Activated T-cell treated with anti-CD3 and anti-CD28 coated beads, Interleukin-2, amount 50 U/mL, for 48 hours (primary cell): ENCODE measurements around the gene ARID1B.

Experiments
- DNase-seq, 2 experiments: peaks; one replicate each; pipeline ENCODE4 v3.0.0-alpha.2; 2020

The ARID1B gene

DNA sequence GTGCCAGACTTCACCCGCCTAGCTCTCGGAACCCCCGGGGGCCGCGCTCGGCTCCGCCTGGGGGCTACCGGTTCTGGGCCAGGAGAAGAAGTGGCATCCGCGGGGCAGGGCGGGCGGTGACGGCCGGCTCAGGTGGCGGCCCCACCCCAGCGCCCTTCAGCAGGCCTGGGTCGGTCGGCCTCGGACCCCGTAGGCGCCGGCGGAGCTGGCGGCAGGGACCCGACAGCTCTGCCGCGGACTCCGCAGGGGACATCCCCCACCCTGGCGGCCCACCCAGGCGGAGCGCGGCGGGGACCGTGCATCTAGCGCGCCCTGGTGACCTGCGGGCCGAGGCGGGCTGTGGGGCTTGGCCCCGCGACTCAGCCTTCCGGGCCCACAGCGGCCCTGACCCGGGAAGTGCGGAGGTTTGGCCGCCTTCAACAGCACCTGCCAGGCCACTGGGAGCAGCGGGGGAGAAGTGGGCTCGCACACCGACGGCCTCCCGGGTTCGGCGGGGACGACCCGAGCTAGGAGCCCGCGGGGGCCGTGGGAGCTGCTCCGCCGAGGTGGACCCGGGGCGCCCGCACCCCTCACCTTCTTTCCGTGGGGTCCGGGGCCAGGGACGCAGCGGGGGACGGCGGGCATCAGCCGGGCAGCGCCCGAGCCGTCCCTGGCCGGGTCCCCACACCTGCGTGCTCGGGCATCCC lies 459.0 kb downstream of the ARID1B start:
- peak in 1 of 2 experiments; percentile 49 for DNase-seq

DNA sequence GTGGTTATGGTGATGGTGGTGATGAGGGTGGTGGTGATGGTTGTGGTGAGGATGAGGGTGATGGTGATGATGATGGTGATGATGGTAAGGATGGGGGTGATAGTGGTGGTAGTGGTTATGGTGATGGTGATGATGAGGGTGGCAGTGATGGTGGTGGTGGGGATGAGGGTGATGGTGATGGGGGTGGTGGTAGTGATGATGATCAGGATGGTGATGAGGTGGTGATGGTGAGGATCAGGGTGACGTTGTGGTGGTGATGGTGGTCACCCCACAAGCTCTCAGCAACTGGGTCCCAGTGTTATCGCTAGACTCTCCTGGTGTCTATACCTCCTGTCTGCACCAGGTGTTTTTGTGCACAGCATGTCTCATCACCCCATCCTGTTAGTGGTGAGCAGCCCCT lies 461.2 kb downstream of the ARID1B start:
- no peak for DNase-seq

DNA sequence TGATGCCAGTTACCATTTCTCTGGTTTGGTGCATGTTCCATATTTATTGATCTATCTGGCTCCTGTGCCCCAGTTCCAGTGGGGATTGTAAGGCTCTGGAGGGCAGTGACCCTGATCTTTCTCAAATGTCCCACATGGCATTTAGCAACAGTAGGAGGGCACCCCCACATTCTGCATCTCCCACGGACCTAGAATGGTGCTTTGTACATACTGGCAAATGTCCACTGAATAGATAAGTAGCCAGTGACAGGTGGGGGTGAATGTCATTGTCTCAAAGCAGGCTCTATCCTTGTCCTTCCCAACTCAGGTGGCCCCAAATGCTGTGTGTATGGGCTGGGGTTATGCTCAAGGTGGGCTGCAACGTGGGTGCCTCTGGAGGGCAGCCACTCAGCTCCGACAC lies 462.0 kb downstream of the ARID1B start:
- DNase-seq: no peak

DNA sequence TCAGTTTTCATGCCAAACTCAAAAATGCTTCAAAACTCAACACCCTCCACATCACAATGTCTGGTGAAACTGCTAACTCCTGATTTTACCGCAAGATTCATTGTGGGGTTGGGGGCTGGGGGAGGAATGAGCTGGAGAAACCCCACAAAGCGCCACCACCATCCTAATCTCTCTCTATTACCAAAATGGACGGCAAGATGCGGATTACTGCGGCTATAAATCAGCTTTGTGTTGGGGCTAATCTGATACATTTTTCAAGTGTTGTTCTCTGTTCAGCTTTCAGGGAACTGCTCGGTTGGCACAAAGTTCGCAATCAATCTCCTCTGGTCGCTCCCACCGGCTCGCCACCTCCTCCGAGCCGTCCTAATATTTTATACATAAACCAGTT lies 462.5 kb downstream of the ARID1B start:
- DNase-seq: no peak

DNA sequence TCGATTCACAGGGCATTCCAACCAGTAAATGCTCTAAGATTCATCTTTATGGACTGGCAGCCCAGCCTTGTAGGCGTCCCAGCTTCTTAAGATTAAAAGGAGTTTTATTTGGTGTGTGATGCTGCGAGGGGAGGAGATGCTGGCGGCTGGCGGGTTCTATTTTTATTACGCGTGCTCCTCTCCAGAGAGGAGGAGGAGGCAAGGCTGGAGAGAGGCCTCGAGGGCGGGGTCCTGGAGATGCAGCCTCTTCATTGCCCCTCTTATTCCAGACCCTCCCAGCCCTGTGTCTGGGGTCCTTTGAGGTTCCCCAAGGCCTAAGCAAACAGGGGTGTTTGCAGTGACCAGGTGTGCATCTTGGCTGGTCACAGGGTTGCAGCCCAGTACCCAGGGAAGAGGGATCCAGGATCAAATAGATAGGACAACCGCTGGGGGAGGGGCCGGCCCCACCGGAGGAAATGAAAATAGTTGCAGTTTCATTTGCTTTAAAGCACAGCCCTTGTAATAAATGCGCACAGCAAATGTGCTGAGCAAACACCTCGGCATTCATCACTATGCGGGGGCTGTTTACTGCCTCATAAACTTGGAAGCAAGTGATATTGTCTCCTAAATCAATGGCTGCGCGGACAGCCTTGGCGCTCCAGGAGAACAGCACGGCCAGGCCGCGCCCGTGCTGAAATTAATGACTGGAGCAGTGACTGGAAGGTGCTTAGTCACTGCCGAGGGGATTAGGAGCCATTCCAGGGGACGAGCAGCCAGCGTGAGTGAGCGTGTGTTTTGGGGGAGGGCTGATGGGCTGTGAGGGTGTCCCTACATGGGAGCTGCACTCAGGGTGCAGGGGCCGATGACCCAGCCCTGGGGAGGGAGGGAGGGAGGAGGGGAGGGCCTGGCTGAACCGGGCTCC lies 463.1 kb downstream of the ARID1B start:
- DNase-seq: no peak

DNA sequence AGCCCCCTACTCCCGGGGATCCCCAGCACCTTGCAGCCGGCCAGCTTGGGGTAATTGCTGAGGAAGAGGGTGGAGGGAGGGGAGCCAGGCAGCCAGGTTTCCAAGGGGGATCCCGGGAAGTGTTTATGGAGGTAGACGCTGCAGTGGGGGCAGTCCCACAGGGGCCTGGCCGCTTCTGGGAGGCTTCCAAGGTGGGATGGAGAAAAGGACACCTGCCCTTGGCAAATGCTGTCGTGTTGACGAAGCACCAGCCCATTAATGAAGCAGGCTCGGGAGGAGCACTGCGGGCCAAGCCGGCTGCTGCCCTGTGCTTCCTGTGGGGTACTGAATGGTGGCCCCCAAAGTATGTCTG lies 463.8 kb downstream of the ARID1B start:
- DNase-seq: no peak

DNA sequence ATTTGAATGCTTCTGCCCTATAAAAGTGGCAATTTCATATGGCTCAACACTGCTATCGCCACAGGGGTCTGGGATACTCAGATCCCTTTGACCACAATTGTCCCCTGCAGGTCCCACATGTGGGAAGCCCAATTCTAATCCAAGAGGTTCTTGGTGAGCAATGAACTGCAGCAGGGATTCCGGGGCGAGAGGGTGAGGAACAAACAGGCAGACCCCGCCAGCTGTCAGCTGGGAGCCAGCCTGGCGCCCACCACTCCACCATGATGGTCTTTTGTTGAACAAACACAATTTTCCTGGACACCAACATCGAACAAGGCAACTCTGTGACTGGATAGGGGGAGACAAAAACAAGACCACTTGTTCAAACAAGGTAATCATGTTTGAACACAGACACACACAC lies 465.6 kb downstream of the ARID1B start:
- no peak for DNase-seq

DNA sequence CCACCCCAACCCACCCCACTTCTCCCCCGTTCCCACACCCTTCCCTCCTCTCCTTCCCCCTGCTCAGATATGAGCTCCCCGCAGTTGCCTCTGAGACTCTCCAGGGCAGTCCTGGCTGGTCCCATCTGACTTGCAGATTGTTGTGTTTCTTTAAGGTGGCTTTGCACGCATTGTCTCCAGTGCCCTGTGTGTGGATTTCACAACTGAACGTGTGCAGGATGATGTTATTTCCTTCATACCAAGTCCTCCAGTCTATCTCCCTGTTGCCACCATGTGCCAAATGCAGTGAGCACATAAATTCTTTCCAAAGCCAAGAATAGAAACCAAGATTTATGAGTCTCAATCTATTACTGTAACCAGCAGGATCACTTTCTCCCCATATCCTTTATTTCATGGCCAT lies 467.0 kb downstream of the ARID1B start:
- DNase-seq: no peak

DNA sequence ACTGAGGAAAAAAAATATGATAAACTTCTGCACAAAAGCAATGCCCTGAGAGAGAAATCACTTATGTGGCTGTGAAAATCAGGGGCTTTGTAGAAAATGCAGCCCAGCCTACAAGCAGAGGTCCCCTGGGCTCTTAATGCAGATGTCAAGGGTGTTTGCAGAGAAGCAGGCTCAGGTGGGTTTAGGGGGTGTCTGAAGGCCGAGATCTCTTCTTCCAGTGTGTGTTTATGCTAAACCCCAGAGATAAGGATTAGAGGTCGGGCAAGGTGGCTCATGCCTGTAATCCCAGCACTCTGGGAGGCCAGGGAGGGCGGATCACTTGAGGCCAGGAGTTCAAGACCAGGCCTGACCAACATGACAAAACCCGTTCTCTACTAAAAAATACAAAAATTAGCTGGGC lies 467.6 kb downstream of the ARID1B start:
- no peak for DNase-seq

DNA sequence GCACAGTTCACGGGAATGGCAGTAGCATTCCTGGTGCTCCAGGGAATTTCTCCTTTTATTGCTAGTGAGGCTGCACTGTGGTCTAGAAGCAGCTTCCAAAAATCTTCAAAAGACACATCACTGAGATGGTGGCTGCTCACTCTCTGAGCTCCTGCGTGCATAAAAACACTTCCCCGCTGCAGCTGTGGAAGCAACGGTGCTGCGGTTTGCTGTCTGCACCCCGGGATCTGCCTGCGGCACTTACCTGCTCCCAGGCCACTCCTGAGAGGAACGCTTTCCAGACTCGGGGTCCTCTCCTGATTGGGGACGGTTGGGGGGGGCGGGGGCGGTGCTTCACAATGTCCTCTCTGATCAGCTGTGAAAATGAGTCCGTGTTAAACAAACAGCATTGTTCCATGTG lies 468.3 kb downstream of the ARID1B start:
- DNase-seq: no peak

DNA sequence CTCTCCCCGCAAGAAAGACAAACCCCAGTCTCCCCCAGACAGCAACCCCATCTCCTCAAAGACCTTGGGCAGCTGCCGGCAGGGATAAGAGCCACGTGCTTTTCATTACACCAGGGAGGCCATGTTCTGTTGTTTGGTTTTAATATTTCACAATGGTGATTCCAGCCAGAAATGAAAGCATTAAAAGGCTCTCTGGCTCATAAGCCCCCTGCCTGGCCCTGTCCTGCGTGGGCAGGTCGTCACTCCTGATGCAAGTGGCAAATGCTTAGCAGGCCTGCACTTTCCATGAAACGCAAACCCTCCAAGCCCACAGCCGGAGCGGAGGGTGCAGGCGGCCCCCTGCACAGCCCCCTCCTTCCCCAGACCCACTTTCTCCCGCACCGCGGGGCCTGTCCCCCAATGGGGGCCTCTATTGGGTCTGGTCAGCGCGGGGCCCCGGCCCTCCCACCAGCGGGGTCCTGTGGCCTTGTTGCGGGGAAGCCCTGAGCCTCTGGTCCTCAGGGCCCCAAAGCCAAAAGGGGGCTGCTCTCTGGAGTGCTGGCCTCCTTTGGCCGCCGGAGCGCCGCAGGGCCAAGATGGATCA lies 469.0 kb downstream of the ARID1B start:
- no peak for DNase-seq

DNA sequence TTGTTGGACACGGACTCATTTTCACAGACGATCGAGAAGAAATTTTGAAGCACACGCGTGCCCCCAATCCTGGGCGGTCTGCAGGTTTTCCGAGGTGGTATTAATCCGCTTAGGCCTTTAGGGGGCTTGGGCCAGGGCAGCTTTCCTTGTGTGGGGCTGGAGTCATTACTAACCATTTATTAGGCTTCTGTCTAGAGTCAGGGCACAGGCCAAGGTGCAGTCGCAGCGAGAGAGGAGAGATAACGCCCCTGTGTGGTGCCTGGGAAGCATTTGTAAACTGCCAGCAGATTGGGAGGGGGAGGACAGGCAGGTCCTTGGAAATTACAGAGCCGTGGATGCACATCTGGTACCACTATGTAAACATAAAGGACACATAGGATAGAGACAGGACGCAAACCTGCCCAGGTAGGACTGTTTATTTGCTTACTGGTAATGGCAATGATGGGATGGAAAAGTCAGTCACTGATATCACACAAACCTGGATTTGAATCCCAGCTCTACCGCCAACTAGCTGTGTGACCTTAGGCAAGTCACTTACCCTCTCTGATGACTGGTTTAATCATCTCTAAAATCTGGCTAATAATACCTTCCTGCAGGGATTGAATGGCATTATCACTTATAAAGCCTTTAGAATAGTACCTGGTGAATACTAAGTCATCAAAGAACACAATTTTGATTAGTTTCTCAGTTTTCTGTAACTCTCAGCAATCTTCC lies 469.8 kb downstream of the ARID1B start:
- no peak for DNase-seq

DNA sequence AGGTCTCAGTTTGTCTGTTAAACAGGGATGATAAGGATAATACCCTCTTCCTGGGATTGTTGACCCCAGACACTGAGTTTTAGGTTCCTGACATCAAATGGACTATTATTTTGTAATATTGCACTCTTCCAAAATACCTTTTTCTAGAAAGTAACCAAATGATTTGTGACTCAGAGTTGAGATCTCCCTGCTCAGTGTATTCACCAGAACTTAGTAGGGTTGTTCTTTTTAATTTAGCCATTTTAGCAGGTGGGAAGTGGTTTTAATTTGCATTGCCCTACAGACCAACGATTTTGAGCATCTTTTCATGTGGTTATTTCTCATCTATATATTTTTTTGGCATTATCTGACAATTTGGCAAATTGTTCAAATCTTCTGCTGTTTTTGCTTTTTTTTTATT lies 471.1 kb downstream of the ARID1B start:
- DNase-seq: no peak

DNA sequence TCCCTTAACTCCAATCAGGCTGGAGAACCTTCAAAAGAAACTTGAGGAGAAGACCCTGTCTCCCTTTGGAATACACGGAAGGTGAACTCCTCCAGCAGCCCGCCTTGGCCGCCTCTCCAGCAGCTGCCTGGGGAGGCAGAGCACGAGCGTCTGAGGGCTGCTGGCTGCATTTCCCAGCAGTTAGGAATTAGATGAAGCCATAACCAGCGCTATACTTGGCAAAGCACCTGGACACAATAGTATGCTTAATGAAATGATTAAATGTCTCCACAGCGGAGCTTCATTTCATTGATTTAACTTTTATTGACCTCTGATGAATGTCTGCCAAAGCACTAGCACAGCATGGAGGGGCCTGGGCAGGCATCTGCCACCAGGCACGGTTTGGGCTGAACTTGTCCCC lies 472.6 kb downstream of the ARID1B start:
- DNase-seq: no peak

DNA sequence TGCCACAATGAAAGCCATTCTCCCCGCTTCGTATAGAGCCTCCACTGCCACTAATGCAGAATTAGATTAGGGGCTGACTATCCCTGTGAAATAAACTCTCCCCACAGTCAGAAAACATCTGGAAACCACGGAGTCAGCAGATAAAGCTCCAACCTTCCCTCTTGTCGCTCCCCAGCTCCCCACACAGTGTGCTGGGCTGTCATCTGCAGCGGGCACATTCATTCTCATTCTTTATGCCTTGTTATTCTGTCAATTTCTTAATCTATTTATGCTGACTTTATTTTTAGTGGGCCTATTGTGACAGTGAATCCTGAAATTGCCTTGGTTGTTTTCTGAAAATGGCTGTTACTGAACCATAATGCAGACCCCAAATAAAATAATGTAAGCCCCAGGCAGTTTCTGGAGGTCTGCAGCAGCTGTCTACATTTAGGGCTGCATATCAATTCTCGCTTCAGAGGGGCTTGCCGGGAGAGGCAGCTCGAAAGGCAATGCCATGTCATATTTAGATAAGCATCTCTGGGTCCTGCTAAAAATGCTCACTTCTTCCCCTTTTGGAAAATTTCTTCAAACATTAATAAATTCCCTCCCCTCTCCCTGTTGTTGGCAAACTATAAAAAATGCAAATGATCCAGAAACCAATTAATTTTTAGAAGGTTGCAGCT lies 474.5 kb downstream of the ARID1B start:
- no peak for DNase-seq

DNA sequence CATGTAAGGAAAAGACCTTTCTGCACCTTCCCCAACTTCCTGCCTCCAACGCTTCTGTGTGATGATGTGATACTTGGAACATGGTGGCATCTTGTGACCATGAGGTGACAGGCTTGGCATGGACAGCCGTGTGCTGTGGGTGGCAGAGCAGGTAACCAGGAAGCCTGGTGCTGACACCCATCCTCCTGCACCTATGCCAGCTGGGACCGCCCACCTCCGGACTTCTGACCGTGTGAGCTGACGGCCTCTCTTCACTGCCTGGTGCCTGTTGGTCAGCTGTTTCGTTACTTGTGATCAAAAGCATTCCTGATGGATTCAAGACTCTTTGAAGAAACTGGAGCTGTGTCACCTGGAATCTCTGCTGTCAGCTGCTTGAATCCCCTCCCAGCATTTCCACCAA lies 475.8 kb downstream of the ARID1B start:
- no peak for DNase-seq

DNA sequence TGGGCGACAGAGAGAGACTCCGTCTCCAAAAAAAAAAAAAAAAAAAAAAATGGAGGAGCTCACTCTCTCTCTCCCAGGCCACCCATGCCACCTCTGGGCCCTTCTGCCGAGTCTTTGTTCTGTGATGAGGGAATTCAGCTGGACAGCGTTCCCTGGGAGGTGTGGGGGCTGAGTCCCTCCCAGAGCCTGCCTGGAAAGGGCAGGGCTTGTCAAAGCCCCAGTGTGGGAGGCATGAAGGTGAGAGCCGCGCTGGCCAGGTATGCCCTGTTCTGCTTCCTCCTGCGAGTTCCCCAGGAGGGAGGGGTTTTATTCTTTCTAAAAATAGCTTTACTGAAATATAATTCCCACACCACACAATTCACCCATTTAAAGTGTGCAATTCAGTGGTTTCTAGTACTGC lies 476.5 kb downstream of the ARID1B start:
- no peak for DNase-seq

DNA sequence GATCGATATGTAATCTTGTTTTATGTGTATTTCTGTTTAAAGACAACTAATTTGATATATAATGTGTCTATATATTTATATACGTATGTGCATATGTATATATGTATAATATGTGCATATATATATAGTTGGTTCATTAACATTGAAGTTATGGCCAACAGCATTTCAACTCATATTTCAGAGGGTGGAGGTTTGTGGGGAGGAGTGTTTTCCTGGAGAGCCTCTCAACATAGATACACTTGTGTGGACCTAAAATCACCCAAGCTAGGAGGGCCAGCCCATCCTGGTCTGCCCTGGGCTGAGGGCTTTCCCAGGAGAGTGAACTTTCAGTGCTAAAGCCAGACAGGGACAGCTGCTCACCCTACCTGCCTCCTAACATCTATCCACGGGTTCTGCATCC lies 477.4 kb downstream of the ARID1B start:
- no peak for DNase-seq

DNA sequence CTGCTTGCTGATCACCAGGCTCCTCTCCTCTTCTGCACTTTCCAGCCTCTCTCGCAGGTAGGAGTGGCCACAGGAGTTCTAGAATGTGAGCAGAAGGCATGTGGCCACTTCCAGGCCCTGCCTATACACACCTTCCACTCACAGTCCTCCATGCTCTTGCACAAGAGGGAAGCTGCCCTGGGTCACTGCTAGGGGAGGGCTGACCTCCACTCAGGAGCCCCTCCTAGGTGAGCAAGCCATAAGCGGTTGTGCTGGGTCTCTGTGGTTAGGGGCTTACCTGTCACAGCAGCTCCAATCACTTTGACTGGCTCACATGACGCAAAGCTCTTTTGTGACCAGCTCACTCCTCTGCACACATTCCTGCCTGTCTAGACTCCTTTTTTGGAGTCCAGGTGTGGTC lies 477.9 kb downstream of the ARID1B start:
- no peak for DNase-seq

DNA sequence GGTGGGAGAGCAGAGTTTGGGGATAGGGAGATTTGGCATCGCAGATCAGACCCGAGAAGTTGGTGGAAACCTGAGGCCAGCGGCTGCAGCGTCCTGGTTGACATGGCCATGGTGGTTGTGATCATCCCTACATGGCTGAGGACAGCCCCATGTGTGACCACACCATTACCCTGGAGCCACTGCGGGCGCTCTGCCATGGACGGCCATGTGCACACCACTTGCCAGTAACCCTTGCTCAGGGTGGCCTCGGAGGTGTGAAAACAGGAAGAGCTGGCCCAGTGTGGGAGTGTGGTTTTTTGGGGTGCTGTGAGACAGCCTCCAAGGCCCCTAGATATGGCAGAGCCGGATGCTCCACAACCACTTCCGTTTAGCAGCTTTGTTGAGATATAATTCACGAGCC lies 481.7 kb downstream of the ARID1B start:
- DNase-seq: no peak

DNA sequence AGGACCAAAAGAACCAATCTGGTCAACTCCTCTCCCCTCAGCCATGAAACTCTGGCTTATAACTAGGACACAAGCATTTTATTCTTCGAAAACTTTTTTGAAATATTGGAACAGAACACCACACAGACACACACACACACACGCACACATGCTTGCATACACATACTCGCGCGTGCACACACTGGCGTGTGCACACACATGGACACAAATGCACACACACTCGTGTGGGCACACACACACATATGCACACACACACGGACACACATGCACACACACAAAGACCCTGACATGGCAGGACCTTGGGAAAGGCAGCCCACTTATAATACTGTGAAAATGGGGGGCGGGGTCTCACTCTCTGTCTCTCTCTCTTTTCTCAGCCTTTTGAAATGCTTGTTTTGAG lies 482.3 kb downstream of the ARID1B start:
- DNase-seq: no peak
